Loucy (cell line): ENCODE measurements around the gene ZDHHC18.

Source experiments
- EZH2phosphoT487 ChIP-seq: fragments of 200-600 bp; IDR thresholded peaks from 2 replicates; pipeline ENCODE4 v1.6.1; 2018; ENCODE audit warnings: antibody characterized with exemption, mild to moderate bottlenecking, moderate library complexity, borderline replicate concordance
- TF ChIP-seq, protein P1 (sequence below): fragments of 200-600 bp; sonication (generic); conservative IDR thresholded peaks from 2 replicates; pipeline ENCODE4 v1.5.1; 2014; ENCODE audit warnings: mild to moderate bottlenecking, antibody characterized with exemption, low read length

DNA sequence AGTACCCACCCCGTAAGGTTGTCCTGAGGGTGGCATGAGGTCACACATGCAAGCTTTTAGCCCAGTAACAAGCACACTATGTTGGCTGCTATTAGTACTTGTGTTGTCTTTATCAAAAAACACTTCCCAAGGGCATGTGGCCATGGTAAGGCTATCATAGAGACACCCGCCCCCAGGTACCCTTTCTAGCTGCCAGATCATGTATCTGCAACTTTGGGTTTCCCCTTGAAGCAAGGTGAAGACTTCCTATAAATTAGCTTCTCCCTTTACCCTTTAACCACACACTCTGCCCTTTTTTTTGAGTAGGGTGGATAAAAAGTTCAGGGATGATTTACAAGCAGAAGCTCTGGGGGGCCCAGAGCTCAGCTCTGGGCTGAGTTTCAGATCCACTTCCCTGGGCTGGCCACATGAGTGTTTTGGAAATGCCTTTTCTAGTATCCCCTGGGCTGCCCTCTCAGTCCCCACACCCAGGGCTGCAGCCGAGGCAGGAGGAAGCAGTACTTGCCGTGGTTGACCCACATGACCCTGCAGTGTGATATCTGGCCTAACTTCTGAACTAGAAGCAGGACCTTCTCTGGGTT lies 2.0 kb downstream of the ZDHHC18 start:
- TF ChIP-seq, protein P1, sequence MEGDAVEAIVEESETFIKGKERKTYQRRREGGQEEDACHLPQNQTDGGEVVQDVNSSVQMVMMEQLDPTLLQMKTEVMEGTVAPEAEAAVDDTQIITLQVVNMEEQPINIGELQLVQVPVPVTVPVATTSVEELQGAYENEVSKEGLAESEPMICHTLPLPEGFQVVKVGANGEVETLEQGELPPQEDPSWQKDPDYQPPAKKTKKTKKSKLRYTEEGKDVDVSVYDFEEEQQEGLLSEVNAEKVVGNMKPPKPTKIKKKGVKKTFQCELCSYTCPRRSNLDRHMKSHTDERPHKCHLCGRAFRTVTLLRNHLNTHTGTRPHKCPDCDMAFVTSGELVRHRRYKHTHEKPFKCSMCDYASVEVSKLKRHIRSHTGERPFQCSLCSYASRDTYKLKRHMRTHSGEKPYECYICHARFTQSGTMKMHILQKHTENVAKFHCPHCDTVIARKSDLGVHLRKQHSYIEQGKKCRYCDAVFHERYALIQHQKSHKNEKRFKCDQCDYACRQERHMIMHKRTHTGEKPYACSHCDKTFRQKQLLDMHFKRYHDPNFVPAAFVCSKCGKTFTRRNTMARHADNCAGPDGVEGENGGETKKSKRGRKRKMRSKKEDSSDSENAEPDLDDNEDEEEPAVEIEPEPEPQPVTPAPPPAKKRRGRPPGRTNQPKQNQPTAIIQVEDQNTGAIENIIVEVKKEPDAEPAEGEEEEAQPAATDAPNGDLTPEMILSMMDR: no peak
- no peak for TF ChIP-seq EZH2phosphoT487
